T-helper 9 cell (primary cell): ENCODE results near the gene FAM180B.
A peak's percentile ranks its signal among the peaks of the same experiment; 100 is the strongest.
"Not testable (repeated sequence)": the region's sequence is repeated elsewhere in the genome, so short reads cannot be mapped to it uniquely, and the experiment has no call there.

Source experiments
- DNase-seq: peaks from one replicate; pipeline ENCODE4 v3.0.0-alpha.2; 2020
- total RNA-seq, 2 donors: gene quantifications; one replicate each; lab custom pipeline; 2026; lab: John Stamatoyannopoulos, UW

The FAM180B gene, protein sequence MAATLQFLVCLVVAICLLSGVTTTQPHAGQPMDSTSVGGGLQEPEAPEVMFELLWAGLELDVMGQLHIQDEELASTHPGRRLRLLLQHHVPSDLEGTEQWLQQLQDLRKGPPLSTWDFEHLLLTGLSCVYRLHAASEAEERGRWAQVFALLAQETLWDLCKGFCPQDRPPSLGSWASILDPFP
- 0.21 to 0.24 reads per million in 2 donors for total RNA-seq

GRCh38 chr11:47586098-47586855 lies at the start of gene FAM180B:
TSS of gene FAM180B (plus strand) at chr11:47586678. CDS start at chr11:47586769, 91 bp downstream.
- no peak for DNase-seq

- DNase-seq, result no peak
Measured at GRCh38 chr11:47536915-47537314, 49.6 kb upstream of the FAM180B start.

DNA sequence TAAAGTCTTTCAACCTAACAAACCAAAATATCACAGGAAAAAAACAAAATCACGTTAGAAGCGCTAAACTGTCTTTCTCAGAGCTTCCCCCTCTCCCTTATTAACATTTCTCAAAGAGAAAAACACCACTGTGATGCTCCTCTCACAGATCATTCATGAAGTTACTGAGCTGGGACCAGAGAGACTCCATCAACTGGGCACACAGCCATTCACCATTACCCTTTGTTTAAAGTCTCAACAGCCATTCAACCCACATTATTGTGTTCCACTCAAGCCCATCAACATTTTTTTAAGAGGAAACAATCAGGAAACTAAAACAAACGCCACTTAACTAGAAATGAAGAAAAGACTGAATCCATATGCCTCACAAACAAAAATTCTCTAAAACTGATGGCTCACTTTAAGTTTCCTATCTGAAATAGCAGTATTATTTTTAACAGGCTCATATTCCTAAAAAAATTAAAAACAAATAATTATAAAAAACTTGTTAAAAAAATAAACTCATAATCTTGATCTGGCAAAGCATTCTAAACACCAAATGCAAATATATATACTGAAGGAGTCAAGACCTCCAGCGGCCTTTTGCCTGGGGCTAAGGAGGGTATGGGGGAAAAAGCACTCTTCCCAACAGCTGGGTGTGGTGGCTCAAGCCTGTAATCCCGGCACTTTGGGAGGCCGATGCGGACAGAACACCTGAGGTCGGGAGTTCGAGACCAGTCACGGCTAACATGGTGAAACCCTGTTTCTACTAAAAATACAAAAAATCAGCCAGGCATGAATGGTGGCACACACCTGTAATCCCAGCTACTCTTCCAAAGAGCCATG lies 47.5 kb upstream of the FAM180B start:
- no peak for DNase-seq

DNA sequence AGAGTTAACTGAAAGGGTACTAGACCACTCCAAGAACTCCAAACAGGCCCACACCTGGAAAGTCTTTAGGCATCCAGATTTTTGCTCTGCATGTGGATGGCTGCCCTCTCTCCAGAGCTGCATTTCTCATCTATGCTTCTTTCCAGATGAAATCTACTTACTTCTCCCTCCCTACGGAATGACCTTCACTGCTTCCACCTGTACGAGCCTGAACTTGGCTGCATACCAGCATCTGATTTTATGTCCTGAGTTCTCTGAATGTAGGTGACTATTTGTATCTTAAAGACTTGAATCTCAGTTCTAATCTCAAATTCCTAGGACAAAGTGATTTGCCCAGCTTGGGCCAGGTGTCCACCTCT lies 46.8 kb upstream of the FAM180B start:
- no peak for DNase-seq

DNA sequence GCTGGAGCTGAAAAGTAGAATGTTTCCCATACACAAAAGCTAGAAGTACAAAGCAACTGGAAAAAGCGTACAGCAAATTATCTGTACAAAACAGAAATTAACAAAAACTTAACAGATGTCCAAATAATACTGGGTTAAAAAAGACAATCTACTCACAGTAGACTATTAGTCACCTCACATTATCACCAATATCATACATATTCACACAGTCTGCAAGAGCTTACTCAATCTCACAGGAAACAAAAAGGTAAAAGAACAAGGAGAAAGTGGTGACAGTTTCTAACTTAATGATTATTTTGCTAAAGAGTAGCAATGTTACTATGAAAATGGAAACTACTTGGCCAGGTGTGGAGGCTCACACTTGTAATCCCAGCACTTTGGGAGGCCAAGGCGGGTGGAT lies 45.4 kb upstream of the FAM180B start:
- no peak for DNase-seq

- no peak for DNase-seq
Measured at GRCh38 chr11:47545298-47545697, 41.2 kb upstream of the FAM180B start.

DNA sequence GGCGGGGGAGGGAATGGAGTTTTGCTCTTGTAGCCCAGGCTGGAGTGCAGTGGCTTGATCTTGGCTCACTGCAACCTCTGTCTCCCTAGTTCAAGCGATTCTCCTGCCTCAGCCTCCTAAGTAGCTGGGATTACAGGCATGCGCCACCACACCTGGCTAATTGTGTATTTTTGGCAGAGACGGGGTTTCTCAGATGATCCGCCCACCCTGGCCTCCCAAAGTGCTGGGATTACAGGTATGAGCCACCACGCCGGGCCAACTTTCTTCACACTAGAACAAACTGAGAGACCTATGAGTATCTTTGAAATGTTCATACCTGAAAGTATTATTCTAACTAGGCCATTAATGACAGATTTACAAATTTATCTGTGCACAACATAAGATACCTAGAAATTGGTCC lies 40.2 kb upstream of the FAM180B start:
- not testable (repeated sequence) for DNase-seq

- no peak for DNase-seq
Measured at GRCh38 chr11:47550288-47551047, 36.0 kb upstream of the FAM180B start.

- no peak for DNase-seq
Measured at GRCh38 chr11:47551086-47551485, 35.4 kb upstream of the FAM180B start.

- DNase-seq, result no peak
Measured at GRCh38 chr11:47552056-47552565, 34.4 kb upstream of the FAM180B start.

DNA sequence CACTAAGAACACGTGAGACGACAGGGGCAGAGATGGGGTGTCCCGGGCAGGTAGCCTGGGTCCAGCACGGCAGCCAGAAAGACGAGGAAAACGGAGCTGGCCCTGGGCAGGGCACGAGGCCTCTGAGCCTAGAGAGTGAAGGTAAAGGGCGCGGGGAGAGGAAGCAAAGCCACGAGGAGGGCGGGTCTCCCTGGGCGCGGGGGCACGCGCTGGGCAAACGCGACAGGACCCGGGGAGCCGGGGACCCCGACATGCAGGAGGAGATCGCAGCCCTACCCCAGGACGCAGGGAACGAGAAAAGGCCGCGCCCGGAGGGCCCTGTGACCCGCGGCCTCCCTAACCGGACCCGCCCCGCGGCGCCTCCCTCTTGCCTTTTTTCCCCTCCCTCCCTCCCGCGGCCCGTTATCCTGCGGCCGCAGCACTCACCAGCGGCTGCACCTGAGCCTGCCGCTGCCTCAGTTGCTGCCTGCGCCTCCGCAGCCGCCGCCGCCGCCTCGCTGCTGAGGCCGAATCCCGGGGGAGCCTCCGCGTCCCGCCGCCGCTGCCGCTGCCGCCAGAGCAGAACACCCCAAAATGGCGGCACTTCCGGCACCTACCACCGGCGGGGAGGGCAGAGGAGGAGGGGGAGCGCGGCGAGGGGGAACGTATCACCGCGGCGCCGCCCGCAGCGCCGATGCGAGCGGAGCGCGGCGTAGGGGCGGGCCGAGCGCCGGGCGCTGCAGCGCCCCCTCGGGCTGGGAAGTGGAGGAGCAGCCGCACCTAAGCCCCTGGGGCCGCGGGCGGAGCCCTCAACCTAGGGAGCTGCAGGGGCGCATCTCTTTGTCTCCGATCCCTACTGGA lies 33.7 kb upstream of the FAM180B start, which contains the start of gene CELF1:
CELF1 (minus strand) TSS at position 567 of the 840 bp plus-strand sequence. CDS start 53,609 bp downstream, outside the sequence.
- DNase-seq, result peak; percentile 89

GRCh38 chr11:47553406-47553743 lies 33.1 kb upstream of the FAM180B start:
- no peak for DNase-seq

- not testable (repeated sequence) for DNase-seq
Measured at GRCh38 chr11:47557004-47557403, 29.5 kb upstream of the FAM180B start.

DNA sequence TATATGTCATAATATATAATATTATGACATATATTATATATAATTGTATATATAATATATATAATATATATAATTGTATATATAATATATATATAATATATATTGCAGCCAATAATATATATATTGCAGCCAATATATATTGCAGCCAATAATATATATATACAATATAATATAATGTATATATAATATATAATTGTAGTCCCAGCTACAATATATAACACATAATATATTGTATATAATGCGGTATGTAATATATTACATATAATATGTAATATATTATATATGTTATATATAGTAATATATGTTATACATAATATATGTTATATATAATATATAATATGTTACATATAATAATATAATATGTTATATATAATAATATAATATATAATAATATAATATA lies 27.8 kb upstream of the FAM180B start:
- no peak for DNase-seq

- no peak for DNase-seq
Measured at GRCh38 chr11:47560426-47560825, 26.1 kb upstream of the FAM180B start.

- not testable (repeated sequence) for DNase-seq
Measured at GRCh38 chr11:47562393-47562792, 24.1 kb upstream of the FAM180B start.

GRCh38 chr11:47564366-47564765 lies 22.1 kb upstream of the FAM180B start:
- not testable (repeated sequence) for DNase-seq

GRCh38 chr11:47564933-47565339 lies 21.5 kb upstream of the FAM180B start:
- DNase-seq, result no peak

DNA sequence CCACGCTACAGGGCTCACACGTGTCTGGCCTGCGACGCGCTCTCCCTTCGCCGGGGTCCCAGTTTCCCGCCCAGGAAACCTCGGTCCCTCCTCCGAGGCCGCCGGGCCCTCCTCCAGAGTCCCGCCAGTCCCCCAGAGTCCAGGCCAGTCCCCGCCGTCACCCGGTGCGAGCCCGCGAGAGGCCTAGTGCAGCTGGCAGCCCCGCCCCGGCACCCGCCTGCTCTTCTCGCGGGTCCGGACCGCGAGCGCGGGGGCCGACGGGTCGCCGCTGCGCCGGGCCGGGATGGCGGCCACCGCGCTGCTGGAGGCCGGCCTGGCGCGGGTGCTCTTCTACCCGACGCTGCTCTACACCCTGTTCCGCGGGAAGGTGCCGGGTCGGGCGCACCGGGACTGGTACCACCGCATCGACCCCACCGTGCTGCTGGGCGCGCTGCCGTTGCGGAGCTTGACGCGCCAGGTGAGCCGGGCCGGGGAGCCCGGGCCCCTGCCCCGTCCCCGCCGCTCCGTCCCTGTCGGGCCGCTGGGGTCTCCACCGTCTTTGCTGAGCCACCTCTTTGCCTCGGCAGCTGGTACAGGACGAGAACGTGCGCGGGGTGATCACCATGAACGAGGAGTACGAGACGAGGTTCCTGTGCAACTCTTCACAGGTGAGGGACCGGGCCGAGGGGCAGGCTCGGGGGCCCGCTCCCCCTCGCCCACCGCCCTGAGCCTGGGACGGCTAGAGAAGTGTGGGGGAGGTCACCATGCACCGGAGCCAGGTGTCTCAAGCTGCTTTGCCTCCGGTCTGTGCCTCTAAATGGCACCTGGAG lies 20.9 kb upstream of the FAM180B start, which contains the start of gene PTPMT1:
PTPMT1 (plus strand) TSS at position 260 of the 809 bp plus-strand sequence; CDS start at position 284, 24 bp downstream.
- peak; percentile 44 for DNase-seq

DNA sequence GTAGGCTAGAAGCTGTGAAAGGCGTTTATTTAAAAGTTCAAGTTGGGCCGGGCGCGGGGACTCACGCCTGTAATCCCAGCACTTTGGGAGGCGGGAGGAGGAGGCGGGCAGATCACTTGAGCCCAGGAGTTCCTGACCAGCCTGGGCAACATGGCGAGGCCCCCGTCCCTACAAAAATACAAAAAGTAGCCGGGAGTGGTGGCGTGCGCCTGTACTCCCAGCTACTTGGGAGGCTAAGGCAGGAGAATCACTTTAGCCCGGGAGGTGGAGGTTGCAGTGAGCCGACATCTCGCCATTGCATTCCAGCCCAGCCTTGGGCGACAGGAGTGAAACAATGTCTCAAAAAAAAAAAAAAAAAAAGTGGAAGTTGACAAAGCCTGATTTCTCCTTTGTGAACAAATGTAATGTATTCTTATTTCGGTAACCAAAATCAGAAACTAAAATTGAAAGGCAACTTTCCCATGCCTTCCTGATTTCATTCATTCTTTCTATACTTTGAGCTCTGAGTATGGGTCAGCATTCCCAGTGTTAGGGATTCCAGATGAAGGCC lies 20.3 kb upstream of the FAM180B start:
- DNase-seq, result no peak
